Karpas-422 (cell line): ENCODE measurements around the gene KPNB1. TPM values are rescaled to one million over a fixed set of nuclear protein-coding genes. Genes with fewer than 3 reads are reported as not detected.
A peak's percentile ranks its signal among the peaks of the same experiment; 100 is the strongest.

ENCODE experiments used
- DNase-seq: peaks from one replicate; pipeline ENCODE4 v3.0.0-alpha.2; 2015
- H2AFZ ChIP-seq: fragments of 200-600 bp; sonication (generic); 2 replicates; pipeline ENCODE4 v1.6.1; 2014; ENCODE audit warnings: antibody characterized with exemption, low read length, mixed read lengths
- H3K27ac ChIP-seq: fragments of 200-600 bp; sonication (generic); 2 replicates; pipeline ENCODE4 v1.5.1; 2014; ENCODE audit warnings: mild to moderate bottlenecking, low read length, moderate library complexity
- H3K27me3 ChIP-seq: fragments of 200-600 bp; sonication (generic); 2 replicates; pipeline ENCODE4 v1.6.1; 2014; ENCODE audit warnings: low read length, mixed read lengths
- H3K36me3 ChIP-seq: fragments of 200-600 bp; sonication (generic); 2 replicates; pipeline ENCODE4 v1.6.1; 2014; ENCODE audit warnings: low read length, mixed read lengths; ENCODE audit not compliant: insufficient read depth
- H3K4me1 ChIP-seq: fragments of 200-600 bp; sonication (generic); 2 replicates; pipeline ENCODE4 v1.6.1; 2014; ENCODE audit warnings: mild to moderate bottlenecking, low read length, mixed read lengths
- H3K4me2 ChIP-seq: fragments of 200-600 bp; sonication (generic); 2 replicates; pipeline ENCODE4 v1.6.1; 2014; ENCODE audit warnings: low read length, low read depth, mild to moderate bottlenecking; ENCODE audit not compliant: poor library complexity, severe bottlenecking
- H3K4me3 ChIP-seq: fragments of 200-600 bp; sonication (generic); 2 replicates; pipeline ENCODE4 v1.5.1; 2014; ENCODE audit warnings: mild to moderate bottlenecking, antibody characterized with exemption, low read length, mixed read lengths
- H3K79me2 ChIP-seq: fragments of 200-600 bp; sonication (generic); 2 replicates; pipeline ENCODE4 v1.6.1; 2014; ENCODE audit warnings: mild to moderate bottlenecking, low read length, mixed read lengths
- H3K9ac ChIP-seq: fragments of 200-600 bp; sonication (generic); 2 replicates; pipeline ENCODE4 v1.6.0; 2014; ENCODE audit warnings: low read length
- H3K9me2 ChIP-seq: fragments of 200-600 bp; sonication (generic), shearing (Covaris generic); replicated peaks from 2 replicates; pipeline ENCODE4 v1.6.0; 2014; ENCODE audit warnings: mild to moderate bottlenecking, low read length, moderate library complexity; ENCODE audit not compliant: insufficient read depth
- H3K9me3 ChIP-seq: fragments of 300-700, 200-600 bp; sonication (generic); 2 replicates; pipeline ENCODE4 v1.6.1; 2014; ENCODE audit warnings: low read length, mixed read lengths
- H4K20me1 ChIP-seq: fragments of 200-600 bp; sonication (generic); 2 replicates; pipeline ENCODE4 v1.6.1; 2014; ENCODE audit warnings: mild to moderate bottlenecking, antibody characterized with exemption, low read length, low read depth; ENCODE audit not compliant: insufficient read depth
- total RNA-seq: library from RNA; depleted of rRNA; stranded (reverse); fragments of >200 nt; shearing (Covaris generic); gene quantifications from 2 replicates; pipeline ENCODE4 v1.2.3, GENCODE V29; 2014; ENCODE audit warnings: low replicate concordance

Gene KPNB1
- total RNA-seq, 1 experiment from 2014 or later: 184 TPM

DNA sequence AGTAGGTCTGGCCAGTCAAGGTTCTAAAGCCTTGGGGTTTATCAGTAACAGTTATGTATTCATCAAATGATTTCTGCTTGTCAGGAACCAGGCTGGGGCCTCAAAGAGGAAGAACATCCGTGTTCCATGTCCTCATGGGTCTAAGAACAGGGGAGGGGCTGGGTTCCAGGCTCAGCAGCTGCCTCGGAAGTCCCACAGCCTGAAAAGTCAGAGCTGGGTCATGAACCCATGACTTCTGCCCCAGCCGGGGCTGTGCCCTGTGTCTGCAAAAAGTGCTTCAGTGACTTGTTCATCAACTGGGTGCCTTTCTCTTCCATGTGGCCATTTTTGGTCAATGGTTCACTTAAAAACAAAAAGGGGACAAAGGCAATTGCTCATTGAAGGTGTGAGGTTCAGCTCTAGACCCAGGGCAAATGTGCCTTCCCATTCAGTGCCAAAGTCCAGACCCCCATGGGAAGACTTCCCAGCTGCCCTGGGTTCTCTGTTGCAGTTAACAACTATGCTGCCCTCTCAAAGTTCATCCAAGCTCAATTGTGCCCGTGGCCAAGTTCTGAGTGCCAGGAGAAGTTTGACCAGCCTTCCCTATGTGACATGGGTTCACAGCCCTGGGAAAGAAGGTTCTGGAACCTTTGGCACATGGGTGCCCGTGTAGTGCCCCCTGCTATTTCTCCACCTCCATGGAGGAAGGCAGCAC is 62.8 kb downstream of the KPNB1 start:
- Histone ChIP-seq H3K36me3 (no peaks in the 10 kb centered on the region), H3K4me1 (peaks cover 16% of the 10 kb centered on the region), H3K79me2 (no peaks in the 10 kb centered on the region), H2AFZ (no peak overlapping the region), H3K9me3 (no peaks in the 10 kb centered on the region), H3K27ac (no peak overlapping the region), H3K9me2 (no peaks in the 10 kb centered on the region), H3K4me3 (no peak overlapping the region), H3K27me3 (no peaks in the 10 kb centered on the region), H3K9ac (no peak overlapping the region), H4K20me1 (no peaks in the 10 kb centered on the region), H3K4me2 (no peak overlapping the region)
- DNase-seq: no peak

GRCh38 chr17:47713980-47714700 is 64.4 kb downstream of the KPNB1 start:
- Histone ChIP-seq H2AFZ (no peak overlapping the region), H3K4me1 (peaks cover 16% of the 10 kb centered on the region)

DNA sequence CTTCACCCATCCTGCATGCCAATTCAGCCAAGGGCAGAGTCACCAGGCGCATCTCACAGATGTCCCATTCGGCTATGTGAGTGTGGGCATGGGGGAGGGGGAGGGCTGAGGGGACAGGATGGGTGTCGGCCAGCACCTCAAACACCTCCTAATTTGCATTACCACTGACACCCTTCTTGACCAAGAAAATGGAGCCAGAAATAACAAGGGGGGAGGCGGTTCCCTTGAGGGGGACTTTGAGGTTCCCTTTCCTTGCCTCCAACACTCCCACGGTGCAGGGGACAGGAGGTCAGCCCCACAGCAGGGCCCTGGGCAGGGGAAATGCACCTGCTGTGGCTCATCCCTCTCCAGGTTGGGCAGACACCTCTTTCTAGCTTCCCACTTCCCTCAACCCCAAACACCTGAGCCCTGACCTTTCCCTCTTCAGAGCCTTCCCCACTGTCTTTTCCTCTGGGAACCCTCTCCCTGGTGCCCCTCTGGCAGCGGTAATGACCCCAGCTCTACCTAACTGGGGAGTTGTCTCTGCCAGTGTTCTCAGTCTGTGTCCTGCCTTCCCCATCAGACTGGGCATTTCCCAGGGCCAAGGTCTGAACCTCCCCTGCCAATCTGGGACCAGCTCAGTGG is 65.2 kb downstream of the KPNB1 start:
- peaks cover 16% of the 10 kb centered on the region for H3K4me1 ChIP-seq
- H3K27ac ChIP-seq: no peak overlapping the region
- H3K9me3 ChIP-seq: no peaks in the 10 kb centered on the region
- DNase-seq: peak; percentile 52
- no peak overlapping the region for H2AFZ ChIP-seq
- H3K36me3 ChIP-seq: no peaks in the 10 kb centered on the region
- no peaks in the 10 kb centered on the region for H4K20me1 ChIP-seq
- no peaks in the 10 kb centered on the region for H3K9me2 ChIP-seq
- H3K9ac ChIP-seq: no peak overlapping the region
- H3K79me2 ChIP-seq: no peaks in the 10 kb centered on the region
- no peak overlapping the region for H3K4me2 ChIP-seq
- no peaks in the 10 kb centered on the region for H3K27me3 ChIP-seq
- no peak overlapping the region for H3K4me3 ChIP-seq

More at GRCh38 chr17:47713980-47714700, 64.4 kb downstream of the KPNB1 start:
- no peaks in the 10 kb centered on the region for H4K20me1 ChIP-seq
- H3K9ac ChIP-seq: no peak overlapping the region
- DNase-seq: peak; percentile 73
- H3K79me2 ChIP-seq: no peaks in the 10 kb centered on the region
- H3K4me3 ChIP-seq: no peak overlapping the region
- no peaks in the 10 kb centered on the region for H3K36me3 ChIP-seq
- no peak overlapping the region for H3K27ac ChIP-seq
- no peaks in the 10 kb centered on the region for H3K9me2 ChIP-seq
- H3K27me3 ChIP-seq: no peaks in the 10 kb centered on the region
- H3K4me2 ChIP-seq: no peak overlapping the region
- H3K9me3 ChIP-seq: no peaks in the 10 kb centered on the region

- no peaks in the 10 kb centered on the region for H3K79me2 ChIP-seq
- DNase-seq: no peak
- H3K9me3 ChIP-seq: no peaks in the 10 kb centered on the region
- H4K20me1 ChIP-seq: no peaks in the 10 kb centered on the region
- H3K36me3 ChIP-seq: no peaks in the 10 kb centered on the region
- no peaks in the 10 kb centered on the region for H3K9me2 ChIP-seq
- no peaks in the 10 kb centered on the region for H3K27me3 ChIP-seq
- H3K4me3 ChIP-seq: no peak overlapping the region
- H3K4me1 ChIP-seq: peaks cover 16% of the 10 kb centered on the region
- H3K9ac ChIP-seq: no peak overlapping the region
- H2AFZ ChIP-seq: no peak overlapping the region
- no peak overlapping the region for H3K27ac ChIP-seq
- no peak overlapping the region for H3K4me2 ChIP-seq
Measured at GRCh38 chr17:47715669-47716325, 66.1 kb downstream of the KPNB1 start.

GRCh38 chr17:47716375-47716774 is 66.7 kb downstream of the KPNB1 start:
- no peaks in the 10 kb centered on the region for H3K9me2 ChIP-seq
- no peak overlapping the region for H2AFZ ChIP-seq
- no peak overlapping the region for H3K9ac ChIP-seq
- H3K36me3 ChIP-seq: no peaks in the 10 kb centered on the region
- no peak overlapping the region for H3K4me3 ChIP-seq
- no peaks in the 10 kb centered on the region for H4K20me1 ChIP-seq
- no peak for DNase-seq
- no peaks in the 10 kb centered on the region for H3K27me3 ChIP-seq
- peaks cover 16% of the 10 kb centered on the region for H3K4me1 ChIP-seq
- no peak overlapping the region for H3K4me2 ChIP-seq
- no peaks in the 10 kb centered on the region for H3K79me2 ChIP-seq
- no peaks in the 10 kb centered on the region for H3K9me3 ChIP-seq
- H3K27ac ChIP-seq: no peak overlapping the region

- Histone ChIP-seq H3K4me3 (no peak overlapping the region), H3K9me3 (no peaks in the 10 kb centered on the region), H3K4me1 (peaks cover 16% of the 10 kb centered on the region), H4K20me1 (no peaks in the 10 kb centered on the region), H3K79me2 (no peaks in the 10 kb centered on the region), H2AFZ (no peak overlapping the region), H3K27me3 (no peaks in the 10 kb centered on the region), H3K9ac (no peak overlapping the region), H3K4me2 (no peak overlapping the region), H3K9me2 (no peaks in the 10 kb centered on the region), H3K27ac (no peak overlapping the region), H3K36me3 (no peaks in the 10 kb centered on the region)
- DNase-seq: no peak
Measured at GRCh38 chr17:47717261-47717697, 67.6 kb downstream of the KPNB1 start.

DNA sequence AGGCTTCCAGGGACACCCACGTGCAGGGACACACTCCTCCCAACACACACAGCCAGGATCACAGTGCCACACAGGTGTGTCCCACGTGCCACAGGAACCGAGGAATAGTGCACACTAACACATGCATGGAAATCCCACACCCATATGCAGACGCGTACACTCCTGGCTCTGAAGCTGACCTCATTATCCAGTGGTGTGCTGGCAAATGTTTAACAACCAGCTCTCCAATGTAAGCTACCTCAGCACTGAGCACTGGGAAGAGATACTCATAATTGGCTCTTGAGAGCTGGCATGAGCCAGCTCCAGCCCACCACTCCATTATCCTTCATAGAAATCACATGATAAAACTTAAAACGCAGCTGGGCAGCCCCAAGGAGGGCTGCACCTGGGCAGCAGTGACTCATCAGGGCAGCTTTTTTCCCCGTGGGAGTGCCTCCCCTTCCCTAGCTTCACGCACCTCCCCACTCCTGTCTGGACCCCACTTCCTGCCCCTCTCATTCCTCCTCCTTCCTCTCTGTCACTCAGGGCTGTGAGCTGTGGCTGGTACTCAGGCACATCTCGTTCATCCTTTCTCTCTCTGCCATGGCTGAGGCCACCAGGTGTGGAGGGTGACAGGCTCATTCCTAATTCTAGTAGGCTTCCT is 68.4 kb downstream of the KPNB1 start:
- Histone ChIP-seq H3K27me3 (no peaks in the 10 kb centered on the region), H3K9ac (no peak overlapping the region), H3K79me2 (no peaks in the 10 kb centered on the region), H3K9me2 (no peaks in the 10 kb centered on the region), H3K9me3 (no peaks in the 10 kb centered on the region), H3K36me3 (no peaks in the 10 kb centered on the region), H2AFZ (no peak overlapping the region), H4K20me1 (no peaks in the 10 kb centered on the region), H3K4me1 (peaks cover 16% of the 10 kb centered on the region), H3K4me2 (no peak overlapping the region), H3K4me3 (no peak overlapping the region), H3K27ac (no peak overlapping the region)
- no peak for DNase-seq
